ENCODE results near the gene GPR183.
"Not testable (repeated sequence)": the region's sequence is repeated elsewhere in the genome, so short reads cannot be mapped to it uniquely, and the experiment has no call there.

Gene GPR183

DNA sequence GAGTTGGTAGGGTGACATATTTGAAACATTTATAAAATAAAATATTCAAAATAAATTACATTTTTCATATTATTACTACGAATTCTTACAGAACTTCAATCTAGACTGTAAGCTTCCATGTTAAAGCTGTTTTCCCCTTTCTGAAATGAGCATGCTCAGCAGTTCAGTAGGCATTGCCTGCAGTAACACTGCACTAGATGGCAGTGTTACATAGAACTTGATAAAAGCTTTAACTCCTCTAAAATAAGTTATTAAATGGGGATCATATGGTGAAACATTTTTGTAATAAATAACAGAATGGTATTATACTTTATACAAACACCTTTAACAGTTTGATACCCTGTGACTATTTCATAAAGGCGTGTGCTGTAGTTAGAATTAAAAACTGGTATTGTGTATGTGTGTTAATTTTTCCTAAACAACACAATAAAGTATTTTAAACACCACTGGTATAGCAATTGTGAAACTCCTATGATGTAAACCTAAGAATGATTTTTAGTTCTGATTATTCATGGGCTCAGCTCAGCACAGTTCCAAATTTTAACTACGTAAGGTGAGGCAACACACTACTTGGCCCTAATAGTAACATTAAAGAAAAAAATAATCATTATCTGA, 37.5 kb downstream of the GPR183 start:
- DNase-seq (ENCODE audit: low read depth in 3 of 3): no peak

DNA sequence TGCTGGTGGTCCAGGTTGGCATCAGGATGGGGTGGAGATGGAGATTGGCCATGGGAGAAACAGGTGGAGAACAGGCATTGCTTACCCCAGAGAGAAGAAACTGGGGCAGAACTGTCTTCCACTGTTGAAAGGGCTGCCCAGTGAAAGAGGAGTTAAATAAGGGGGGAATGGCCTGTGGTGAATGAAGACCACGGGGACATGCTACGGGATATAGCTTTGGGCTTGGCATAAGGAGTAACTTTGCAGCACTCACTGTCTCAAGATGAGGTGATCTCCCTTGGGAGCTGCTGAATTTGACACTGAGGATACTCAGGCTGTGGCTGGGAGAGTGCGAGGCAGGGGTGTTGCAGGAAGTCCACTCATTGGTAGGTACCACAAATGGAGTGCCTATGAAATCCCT, 38.4 kb downstream of the GPR183 start:
- DNase-seq (ENCODE audit: low read depth in 3 of 3): no peak

- no peak for DNase-seq (ENCODE audit: low read depth in 3 of 3)
Measured at GRCh38 chr13:99267927-99268326, 39.3 kb downstream of the GPR183 start.

- DNase-seq (ENCODE audit: low read depth in 3 of 3): no peak
Measured at GRCh38 chr13:99266827-99267226, 40.4 kb downstream of the GPR183 start.

- no peak for DNase-seq (ENCODE audit: low read depth in 3 of 3)
Measured at GRCh38 chr13:99265821-99266426, 41.3 kb downstream of the GPR183 start.

- peak in 1 of 3 experiments; percentile 70 for DNase-seq (ENCODE audit: low read depth in 3 of 3)
Measured at GRCh38 chr13:99265162-99265800, 41.9 kb downstream of the GPR183 start.

DNA sequence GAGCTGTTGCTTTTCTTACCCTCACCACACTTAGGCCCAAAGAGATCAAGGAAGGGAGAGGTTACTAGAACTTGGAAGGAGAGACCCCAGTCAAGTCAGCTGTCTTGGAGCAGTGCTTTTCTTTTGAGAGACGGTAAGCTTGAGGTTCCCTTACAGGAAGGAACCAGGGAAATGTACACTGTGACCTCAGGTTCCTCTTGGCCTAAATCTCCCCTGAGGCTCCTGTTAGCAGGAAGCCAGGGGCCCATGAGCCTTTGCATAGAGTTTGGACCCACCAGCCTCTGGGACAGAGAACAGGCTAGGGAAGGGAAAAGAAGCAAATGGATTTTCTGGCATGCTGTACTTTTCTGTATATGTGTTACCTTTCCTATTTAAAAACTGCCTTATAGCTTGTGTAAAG, 43.1 kb downstream of the GPR183 start:
- DNase-seq (ENCODE audit: low read depth in 3 of 3): no peak

DNA sequence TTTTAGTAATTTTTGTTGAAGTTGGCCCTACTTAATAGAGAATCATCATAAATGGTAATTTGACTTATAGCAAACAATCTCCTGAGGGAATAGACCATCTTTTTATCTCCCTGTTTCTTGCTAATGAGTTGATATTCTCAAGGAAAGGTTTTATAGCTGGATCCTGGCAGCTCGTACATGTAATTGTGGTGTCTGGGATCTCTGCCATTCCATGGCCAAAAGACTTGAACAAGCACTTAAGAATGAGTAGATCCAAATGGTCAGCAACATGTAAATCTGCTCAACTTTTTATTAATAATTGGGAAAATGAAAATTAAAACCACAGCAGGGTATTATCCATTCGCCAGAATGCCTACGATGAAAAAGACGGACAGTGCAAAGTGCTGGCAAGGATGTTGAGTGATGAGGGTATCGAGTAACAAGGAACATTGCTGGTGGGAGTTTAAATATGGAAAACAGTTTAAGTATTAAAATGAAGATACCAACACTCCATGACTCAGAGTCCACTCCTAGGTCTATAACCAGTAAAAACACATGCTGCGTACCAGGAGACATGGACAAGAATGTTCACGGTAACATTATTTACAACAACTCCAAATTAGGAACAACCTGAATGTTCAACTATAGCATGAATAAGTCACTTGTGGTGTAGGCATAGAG, 43.9 kb downstream of the GPR183 start:
- no peak for DNase-seq (ENCODE audit: low read depth in 3 of 3)

GRCh38 chr13:99261059-99261458, 46.1 kb downstream of the GPR183 start:
- DNase-seq (ENCODE audit: low read depth in 3 of 3): no peak

GRCh38 chr13:99260216-99260615, 47.0 kb downstream of the GPR183 start:
- no peak for DNase-seq (ENCODE audit: low read depth in 3 of 3)

GRCh38 chr13:99258946-99259345, 48.3 kb downstream of the GPR183 start:
- no peak for DNase-seq (ENCODE audit: low read depth in 3 of 3)

DNA sequence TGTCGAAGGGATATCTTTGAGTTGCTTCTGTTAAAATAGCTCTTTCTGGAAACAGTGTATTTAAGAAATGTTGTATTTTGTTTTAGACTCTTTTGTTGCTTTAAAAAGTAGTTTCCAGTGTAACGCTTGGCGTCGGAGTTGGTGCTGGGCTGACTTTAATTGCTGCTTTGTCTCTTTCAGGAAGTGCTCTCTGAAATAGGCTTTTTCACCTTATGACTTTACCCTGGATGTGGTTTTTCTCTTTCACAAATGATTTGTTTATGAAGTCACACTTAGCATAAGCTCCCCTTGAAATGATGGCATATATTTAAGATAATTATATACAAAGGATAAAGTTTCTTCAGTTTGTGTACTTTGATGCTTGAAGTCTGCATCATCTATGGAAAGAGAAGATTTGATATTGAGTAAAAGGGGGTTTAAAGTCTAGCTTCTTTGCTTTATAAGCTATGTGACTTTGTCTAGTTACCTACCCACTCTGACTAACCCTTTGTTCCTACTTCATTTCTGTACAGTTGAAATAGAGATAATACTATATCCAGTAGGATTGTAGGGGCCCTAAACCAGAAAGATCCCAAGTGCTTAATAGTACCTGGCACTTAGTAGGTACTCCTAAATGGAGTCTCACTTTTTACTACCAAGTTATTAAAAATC, 48.9 kb downstream of the GPR183 start, which contains the start of gene GPR18:
Gene GPR18 (minus strand): TSS at position 170 of the 651 bp plus-strand sequence. CDS start 2,507 bp downstream, outside the sequence.
- DNase-seq (ENCODE audit: low read depth in 3 of 3): peak in 1 of 3 experiments; percentile 26

- no peak for DNase-seq (ENCODE audit: low read depth in 3 of 3)
Measured at GRCh38 chr13:99257291-99257690, 49.9 kb downstream of the GPR183 start.

- no peak for DNase-seq (ENCODE audit: low read depth in 3 of 3)
Measured at GRCh38 chr13:99256709-99257108, 50.5 kb downstream of the GPR183 start.

DNA sequence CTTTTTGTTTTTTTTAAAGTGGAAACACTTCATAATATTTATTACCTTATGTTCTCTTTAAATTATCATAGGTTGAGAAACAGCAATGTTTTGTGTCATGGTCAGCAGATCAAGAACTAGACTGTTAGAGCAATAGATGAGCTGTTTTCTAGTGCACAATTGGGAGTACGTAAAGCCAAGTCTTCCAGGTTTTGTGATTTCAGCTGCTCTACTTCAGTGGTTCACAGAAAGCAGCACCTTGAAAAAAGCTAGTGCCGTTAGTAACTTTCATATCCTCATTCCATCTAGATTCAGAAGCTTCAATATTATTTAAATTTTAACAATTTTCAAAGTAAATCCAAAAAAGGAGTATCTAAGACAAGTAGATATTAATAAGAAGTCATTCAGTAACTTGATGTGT, 50.9 kb downstream of the GPR183 start:
- DNase-seq (ENCODE audit: low read depth in 3 of 3): no peak

DNA sequence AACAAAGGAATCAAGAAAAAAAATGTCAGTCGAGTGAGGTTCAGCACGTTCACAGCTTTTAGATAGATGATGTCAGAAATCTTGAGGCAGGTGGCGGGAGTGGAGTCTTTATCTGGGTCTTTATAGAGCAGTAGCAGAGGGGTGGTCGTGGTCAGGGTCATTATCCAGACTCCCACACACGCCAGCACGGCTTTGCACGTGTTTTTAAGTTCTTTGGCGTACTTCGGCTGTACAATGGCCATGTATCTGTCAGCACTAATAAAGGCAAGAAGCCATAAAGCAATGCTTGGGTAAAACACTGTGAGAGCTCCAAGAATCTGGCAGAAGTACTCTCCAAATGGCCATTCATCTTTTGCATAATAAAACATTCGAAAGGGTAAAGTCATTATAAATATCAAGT, 51.9 kb downstream of the GPR183 start:
- no peak for DNase-seq (ENCODE audit: low read depth in 3 of 3)

DNA sequence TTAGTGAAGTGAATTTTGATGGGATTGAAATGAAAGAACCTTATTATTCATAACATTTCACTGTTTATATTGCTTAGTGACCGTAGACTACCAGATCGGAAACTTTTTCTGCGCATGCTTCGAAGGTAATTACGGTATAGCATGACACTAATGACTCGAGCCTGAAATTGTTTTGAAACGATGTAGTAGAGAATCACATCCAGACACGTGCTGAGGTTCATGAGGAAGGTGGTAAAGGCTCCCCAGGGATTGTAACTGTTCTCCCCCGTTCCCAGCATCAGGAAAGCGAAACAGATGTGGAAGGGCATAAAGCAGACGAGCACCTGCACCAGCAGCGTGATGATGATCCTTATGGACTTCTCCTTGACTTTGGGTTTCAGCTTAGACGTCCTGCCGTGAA, 52.4 kb downstream of the GPR183 start:
- no peak for DNase-seq (ENCODE audit: low read depth in 3 of 3)

- no peak for DNase-seq (ENCODE audit: low read depth in 3 of 3)
Measured at GRCh38 chr13:99251921-99252320, 55.3 kb downstream of the GPR183 start.

GRCh38 chr13:99250982-99251825, 56.0 kb downstream of the GPR183 start:
- no peak for DNase-seq (ENCODE audit: low read depth in 3 of 3)

DNA sequence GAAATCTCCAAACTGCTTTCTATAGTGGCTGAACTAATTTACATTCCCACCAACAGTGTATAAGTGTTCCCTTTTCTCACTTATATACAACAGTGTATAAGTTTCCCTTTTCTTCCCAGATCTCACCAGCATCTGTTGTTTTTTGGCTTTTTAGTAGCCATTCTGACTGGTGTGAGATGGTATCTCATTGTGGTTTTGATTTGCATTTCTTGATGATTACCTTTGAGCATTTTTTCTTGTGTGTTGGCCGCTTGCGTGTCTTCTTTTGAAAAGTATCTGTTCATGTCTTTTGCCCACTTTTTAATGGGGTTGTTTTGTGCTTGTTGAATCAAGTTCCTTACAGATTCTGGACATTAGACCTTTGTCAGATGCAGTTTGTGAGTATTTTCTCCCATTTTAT, 57.6 kb downstream of the GPR183 start:
- not testable (repeated sequence) for DNase-seq (ENCODE audit: low read depth in 3 of 3)

DNA sequence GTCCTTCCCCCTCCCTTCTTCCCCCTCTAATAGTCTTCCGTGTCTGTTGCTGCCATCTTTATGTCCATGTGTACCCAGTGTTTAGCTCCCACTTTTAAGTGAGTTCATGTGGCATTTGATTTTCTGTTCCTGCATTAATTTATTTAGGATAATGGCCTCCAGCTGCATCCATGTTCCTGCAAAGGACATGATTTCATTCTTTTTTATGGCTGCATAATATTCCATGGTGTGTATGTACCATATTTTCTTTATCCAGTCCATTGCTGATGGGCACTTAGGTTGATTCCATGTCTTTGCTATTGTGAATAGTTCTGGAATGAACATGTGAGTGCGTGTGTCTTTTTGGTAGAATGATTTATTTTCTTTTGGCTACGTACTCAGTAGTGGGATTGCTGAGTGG, 58.0 kb downstream of the GPR183 start:
- not testable (repeated sequence) for DNase-seq (ENCODE audit: low read depth in 3 of 3)

Measured in stimulated activated CD4-positive, alpha-beta T cell treated with anti-CD3 and anti-CD28 coated beads, TNF-alpha, amount 100 ng/mL, for 24 hours (primary cell).